ENCODE measurements around the gene FAT2.
A peak's percentile ranks its signal among the peaks of the same experiment; 100 is the strongest.

Gene FAT2

GRCh38 chr5:151591144-151591819 lies at the start of gene FAT2:
TSS of gene FAT2 (minus strand) at chr5:151591331. CDS start at chr5:151568931, 22,400 bp downstream.
- DNase-seq: no peak

GRCh38 chr5:151638619-151639018 lies 47.5 kb upstream of the FAT2 start:
- no peak for DNase-seq

- DNase-seq: no peak
These were observed 46.5 kb upstream of the FAT2 start for GRCh38 chr5:151637676-151638075.

- DNase-seq: no peak
These were observed 42.8 kb upstream of the FAT2 start for GRCh38 chr5:151633892-151634291.

- no peak for DNase-seq
These were observed 41.8 kb upstream of the FAT2 start for GRCh38 chr5:151632941-151633340.

- DNase-seq: no peak
These were observed 41.4 kb upstream of the FAT2 start for GRCh38 chr5:151632524-151632923.

GRCh38 chr5:151631941-151632340 lies 40.8 kb upstream of the FAT2 start:
- DNase-seq: no peak

- DNase-seq: no peak
These were observed 39.0 kb upstream of the FAT2 start for GRCh38 chr5:151630088-151630487.

GRCh38 chr5:151628112-151628823 lies 37.1 kb upstream of the FAT2 start:
- no peak for DNase-seq

GRCh38 chr5:151627650-151628049 lies 36.5 kb upstream of the FAT2 start:
- no peak for DNase-seq

- no peak for DNase-seq
These were observed 34.2 kb upstream of the FAT2 start for GRCh38 chr5:151625285-151625684.

- DNase-seq: no peak
These were observed 33.3 kb upstream of the FAT2 start for GRCh38 chr5:151624476-151624875.

GRCh38 chr5:151622367-151623088 lies 31.4 kb upstream of the FAT2 start:
- DNase-seq: no peak

- DNase-seq: no peak
These were observed 29.3 kb upstream of the FAT2 start for GRCh38 chr5:151620461-151620840.

GRCh38 chr5:151619812-151620460 lies 28.8 kb upstream of the FAT2 start:
- no peak for DNase-seq

GRCh38 chr5:151618907-151619306 lies 27.8 kb upstream of the FAT2 start:
- no peak for DNase-seq

- no peak for DNase-seq
These were observed 26.9 kb upstream of the FAT2 start for GRCh38 chr5:151617841-151618710.

GRCh38 chr5:151617383-151617840 lies 26.3 kb upstream of the FAT2 start:
- no peak for DNase-seq

GRCh38 chr5:151615431-151615830 lies 24.3 kb upstream of the FAT2 start:
- DNase-seq: no peak

- DNase-seq: no peak
These were observed 23.4 kb upstream of the FAT2 start for GRCh38 chr5:151614565-151614964.

- peak; percentile 51 for DNase-seq
These were observed 21.7 kb upstream of the FAT2 start for GRCh38 chr5:151612689-151613427.

Data from CD4-positive, alpha-beta T cell treated with Interleukin-21 for 1 hour (primary cell).